Ascending aorta (tissue), 2 donors: ENCODE data around the gene SUPT4H1. TPM values are rescaled to one million over a fixed set of nuclear protein-coding genes. Genes with fewer than 3 reads are reported as not detected.

ENCODE experiments used
- DNase-seq, 2 donors: peaks; one replicate each; pipeline ENCODE4 v3.0.0-alpha.2; 2019; ENCODE audit warnings: low spot score in 2 of 2
- H3K27ac ChIP-seq, 2 donors: fragments of 200-600 bp; sonication (generic); one replicate each; pipeline ENCODE4 v1.5.1; 2016 to 2017; ENCODE audit warnings: mild to moderate bottlenecking in 1 of 2
- H3K27me3 ChIP-seq: fragments of 200-600 bp; sonication (generic); one replicate; pipeline ENCODE4 v1.5.1; 2017
- H3K36me3 ChIP-seq, 2 donors: fragments of 200-600 bp; sonication (generic); one replicate each; pipeline ENCODE4 v1.5.1; 2016
- H3K4me1 ChIP-seq, 2 donors: fragments of 200-600 bp; sonication (generic); one replicate each; pipeline ENCODE4 v1.5.1; 2016 to 2017; ENCODE audit warnings: mild to moderate bottlenecking in 1 of 2
- H3K4me3 ChIP-seq, 2 donors: fragments of 200-600 bp; sonication (generic); one replicate each; pipeline ENCODE4 v1.5.1; 2016 to 2017; ENCODE audit warnings: mild to moderate bottlenecking in 1 of 2
- H3K9me3 ChIP-seq, 2 donors: fragments of 200-600 bp; sonication (generic); one replicate each; pipeline ENCODE4 v1.5.1; 2016
- intact Hi-C: fragments of 100-400 bp; cut with DNase I; formaldehyde crosslinking; loops from one replicate; pipeline ENCODE4 v1.15.1; 2023
- total RNA-seq: library from RNA; depleted of rRNA; stranded (reverse); fragments of >200 nt; gene quantifications from one replicate; pipeline ENCODE4 v1.1.0, GENCODE V29; 2016
- TF ChIP-seq, protein P1 (sequence below), 3 experiments: fragments of 200-600 bp in 2 of 3; fragments of 450-650 bp in 1 of 3; sonication (generic) in 2 of 3; IDR thresholded peaks; one replicate each; pipeline ENCODE4 v1.5.1; 2016 to 2019; ENCODE audit warnings: antibody characterized with exemption in 3 of 3, mild to moderate bottlenecking in 1 of 3, moderate library complexity in 1 of 3

SUPT4H1 gene
- total RNA-seq, 1 donor from 2014 or later: 18.0 TPM

DNA sequence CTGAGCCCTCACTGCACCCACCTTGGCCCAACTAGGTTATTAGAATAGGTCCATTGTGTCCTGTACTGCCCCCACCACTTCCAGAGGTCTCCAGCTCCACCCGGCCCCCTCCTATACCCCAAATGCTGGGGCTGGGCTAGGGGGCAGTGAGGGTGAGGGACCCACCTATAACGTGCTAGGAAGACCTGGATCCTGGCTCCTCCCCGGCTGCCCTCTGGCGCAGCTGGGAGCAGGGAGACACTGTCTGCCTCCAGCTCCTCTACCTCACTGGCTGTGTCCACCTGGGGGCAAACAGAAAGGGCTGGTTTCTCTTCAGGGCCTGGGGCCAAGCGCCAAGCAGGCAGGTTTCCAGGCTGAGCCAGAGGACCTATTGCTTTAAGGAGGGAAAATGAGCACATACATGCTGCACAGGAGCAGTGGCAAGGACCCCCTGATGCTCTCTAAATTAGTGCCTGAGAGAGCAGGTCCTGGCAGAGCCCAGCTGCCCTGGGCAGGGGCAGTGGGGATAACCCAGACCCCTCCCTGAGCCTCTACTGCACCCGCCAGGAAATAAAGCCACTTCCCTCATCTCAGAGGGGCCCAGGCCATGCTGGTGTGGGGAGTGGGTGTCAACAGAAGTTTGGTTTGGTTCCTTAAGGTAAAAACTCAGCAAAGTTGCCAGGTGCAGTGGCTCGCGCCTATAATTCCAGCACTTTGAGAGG lies 35.6 kb downstream of the SUPT4H1 start:
- peaks cover 0 to 2% of the 10 kb centered on the region in 2 donors for H3K36me3 ChIP-seq
- TF ChIP-seq, protein P1, sequence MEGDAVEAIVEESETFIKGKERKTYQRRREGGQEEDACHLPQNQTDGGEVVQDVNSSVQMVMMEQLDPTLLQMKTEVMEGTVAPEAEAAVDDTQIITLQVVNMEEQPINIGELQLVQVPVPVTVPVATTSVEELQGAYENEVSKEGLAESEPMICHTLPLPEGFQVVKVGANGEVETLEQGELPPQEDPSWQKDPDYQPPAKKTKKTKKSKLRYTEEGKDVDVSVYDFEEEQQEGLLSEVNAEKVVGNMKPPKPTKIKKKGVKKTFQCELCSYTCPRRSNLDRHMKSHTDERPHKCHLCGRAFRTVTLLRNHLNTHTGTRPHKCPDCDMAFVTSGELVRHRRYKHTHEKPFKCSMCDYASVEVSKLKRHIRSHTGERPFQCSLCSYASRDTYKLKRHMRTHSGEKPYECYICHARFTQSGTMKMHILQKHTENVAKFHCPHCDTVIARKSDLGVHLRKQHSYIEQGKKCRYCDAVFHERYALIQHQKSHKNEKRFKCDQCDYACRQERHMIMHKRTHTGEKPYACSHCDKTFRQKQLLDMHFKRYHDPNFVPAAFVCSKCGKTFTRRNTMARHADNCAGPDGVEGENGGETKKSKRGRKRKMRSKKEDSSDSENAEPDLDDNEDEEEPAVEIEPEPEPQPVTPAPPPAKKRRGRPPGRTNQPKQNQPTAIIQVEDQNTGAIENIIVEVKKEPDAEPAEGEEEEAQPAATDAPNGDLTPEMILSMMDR (IDR thresholded peaks at IDR 0.05): no peak
- H3K4me1 ChIP-seq: no peaks in the 10 kb centered on the region
- no peaks in the 10 kb centered on the region for H3K9me3 ChIP-seq
- H3K27me3 ChIP-seq: no peaks in the 10 kb centered on the region
- no peak overlapping the region for H3K27ac ChIP-seq
- DNase-seq: peak in 1 of 2 donors; percentile 50
- intact Hi-C loops: no loop called here
- H3K4me3 ChIP-seq: no peak overlapping the region

GRCh38 chr17:58315750-58316149 lies 36.3 kb downstream of the SUPT4H1 start:
- Histone ChIP-seq H3K27ac (no peak overlapping the region), H3K27me3 (no peaks in the 10 kb centered on the region), H3K4me1 (no peaks in the 10 kb centered on the region), H3K9me3 (no peaks in the 10 kb centered on the region), H3K36me3 (peaks cover 0 to 4% of the 10 kb centered on the region in 2 donors), H3K4me3 (no peak overlapping the region)
- no peak for DNase-seq
- intact Hi-C loops: no loop called here
- TF ChIP-seq, protein P1 (IDR thresholded peaks at IDR 0.05): no peak

DNA sequence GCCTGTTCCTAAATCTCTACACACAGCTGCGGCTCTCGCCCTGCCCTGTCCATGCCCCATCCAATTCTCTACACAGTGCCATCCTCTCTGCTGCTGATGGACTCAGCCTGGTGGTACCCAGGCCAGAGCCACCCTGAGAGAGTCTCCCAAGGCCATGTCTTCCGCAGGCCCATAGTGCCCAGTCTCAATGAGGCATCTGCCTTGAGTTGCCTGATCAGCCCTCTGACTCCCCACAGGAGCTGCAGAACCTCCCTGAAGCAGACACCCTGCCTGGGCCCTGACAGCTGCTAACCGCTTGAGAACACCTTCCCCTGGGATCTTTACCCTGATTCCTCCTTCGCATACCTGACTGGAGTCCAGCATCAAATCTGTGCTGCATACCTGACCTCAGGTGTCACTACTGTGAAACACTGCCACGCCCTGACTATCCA lies 36.7 kb downstream of the SUPT4H1 start:
- H3K27me3 ChIP-seq: no peaks in the 10 kb centered on the region
- intact Hi-C loops: no loop called here
- TF ChIP-seq, protein P1 (IDR thresholded peaks at IDR 0.05): no peak
- peaks cover 0 to 6% of the 10 kb centered on the region in 2 donors for H3K36me3 ChIP-seq
- peak in 1 of 2 donors; percentile 24 for DNase-seq
- H3K4me3 ChIP-seq: no peak overlapping the region
- no peaks in the 10 kb centered on the region for H3K9me3 ChIP-seq
- H3K27ac ChIP-seq: no peak overlapping the region
- no peaks in the 10 kb centered on the region for H3K4me1 ChIP-seq

GRCh38 chr17:58314706-58315015 lies 37.3 kb downstream of the SUPT4H1 start:
- no peak overlapping the region for H3K27ac ChIP-seq
- peaks cover 0 to 12% of the 10 kb centered on the region in 2 donors for H3K36me3 ChIP-seq
- H3K9me3 ChIP-seq: no peaks in the 10 kb centered on the region
- TF ChIP-seq, protein P1 (IDR thresholded peaks at IDR 0.05): no peak
- H3K27me3 ChIP-seq: no peaks in the 10 kb centered on the region
- H3K4me3 ChIP-seq: no peak overlapping the region
- intact Hi-C loops: no loop called here
- H3K4me1 ChIP-seq: no peaks in the 10 kb centered on the region
- peak in 1 of 2 donors; percentile 39 for DNase-seq

GRCh38 chr17:58313815-58314705 lies 37.9 kb downstream of the SUPT4H1 start:
- peak in 1 of 2 donors; percentile 25 for DNase-seq
- Histone ChIP-seq H3K27me3 (no peaks in the 10 kb centered on the region), H3K9me3 (no peaks in the 10 kb centered on the region), H3K4me1 (no peaks in the 10 kb centered on the region), H3K36me3 (peaks cover 0 to 17% of the 10 kb centered on the region in 2 donors), H3K27ac (no peak overlapping the region), H3K4me3 (no peak overlapping the region)
- intact Hi-C loops: no loop called here
- TF ChIP-seq, protein P1 (IDR thresholded peaks at IDR 0.05): no peak
